DMS 273 treated with DMSO at 0.1 percent for 48 hours (cell line): Measurements from ENCODE around the gene BAG1.

Experiments
- DNase-seq: peaks from one replicate; lab custom pipeline; 2025; lab: John Stamatoyannopoulos, UW

Gene BAG1

DNA sequence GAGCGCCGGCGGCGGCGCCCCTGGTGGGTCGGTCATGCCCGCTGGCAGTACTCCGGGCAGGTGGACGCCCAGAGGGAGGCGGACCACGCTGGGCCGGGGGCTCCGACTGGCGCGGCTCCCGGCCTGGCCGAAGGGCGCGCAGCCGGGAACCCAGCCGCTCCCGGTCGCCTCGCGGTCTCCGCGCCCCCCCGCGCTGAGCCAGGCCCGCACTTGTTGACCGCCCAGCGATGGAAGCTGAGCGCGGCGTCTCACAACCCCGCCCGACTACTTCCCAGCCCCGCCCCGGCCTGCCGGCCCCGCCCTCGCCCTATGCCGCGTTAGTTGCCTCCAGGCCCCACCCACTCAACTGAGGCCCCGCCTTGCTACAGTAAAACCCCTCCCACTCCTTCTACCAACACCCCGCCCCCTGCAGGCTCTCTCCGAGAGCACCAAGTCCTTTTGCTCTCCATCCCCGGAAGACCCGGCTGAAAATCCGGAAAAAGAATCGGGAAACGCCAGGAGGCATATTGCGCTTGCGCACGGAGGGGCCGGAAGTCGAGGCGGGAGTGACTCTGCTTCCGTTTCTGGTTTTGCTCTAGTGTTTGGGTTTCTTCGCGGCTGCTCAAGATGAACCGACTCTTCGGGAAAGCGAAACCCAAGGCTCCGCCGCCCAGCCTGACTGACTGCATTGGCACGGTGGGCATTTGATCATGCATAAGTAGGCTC, at the start of gene BAG1, which contains the start of gene CHMP5:
Gene BAG1, minus strand, starts transcription at position 236 of the 705 bp plus-strand sequence.
Gene CHMP5, plus strand, starts transcription at position 577 of the 705 bp plus-strand sequence. Its CDS starts 30 bp downstream, at position 607.
- peak; percentile 98 for DNase-seq

DNA sequence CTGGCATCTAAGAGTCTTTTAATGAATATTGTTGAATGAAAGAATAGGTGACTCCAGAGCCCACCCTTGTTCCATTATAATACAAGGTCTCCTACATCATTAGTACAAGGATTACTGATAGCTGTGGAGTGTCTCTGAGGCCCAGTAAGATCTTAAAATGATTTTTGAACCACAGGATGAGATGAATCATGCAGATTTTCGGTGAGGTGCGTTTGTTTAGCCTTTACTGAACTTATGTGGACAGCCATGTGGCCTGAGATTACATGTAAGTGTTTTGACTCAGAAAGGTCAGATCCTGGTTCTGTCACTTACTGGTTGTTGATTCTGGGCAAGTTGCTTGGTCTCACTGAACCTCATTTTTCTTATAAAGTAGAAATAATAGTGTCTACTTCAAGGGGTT, 47.4 kb upstream of the BAG1 start:
- no peak for DNase-seq

- no peak for DNase-seq
These were observed 46.2 kb upstream of the BAG1 start for GRCh38 chr9:33310748-33311147.

DNA sequence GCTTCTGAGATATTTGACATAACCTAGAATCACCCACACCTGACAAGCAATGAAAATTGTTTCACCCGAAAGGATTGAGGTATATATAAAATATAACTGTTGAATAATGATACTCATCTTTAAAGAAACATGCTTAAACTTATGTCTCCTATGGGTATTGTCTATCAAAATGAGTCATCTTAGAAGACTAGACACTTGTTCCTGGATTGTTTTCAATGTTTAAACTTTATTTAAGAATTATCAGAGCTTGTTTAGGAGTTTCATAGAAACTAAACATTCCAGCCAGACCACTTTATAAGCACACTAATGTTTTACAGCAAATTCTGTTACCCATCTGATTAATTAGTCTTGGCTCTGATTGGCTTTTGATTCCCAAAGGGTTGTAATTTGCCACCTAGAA, 45.4 kb upstream of the BAG1 start:
- DNase-seq = no peak

DNA sequence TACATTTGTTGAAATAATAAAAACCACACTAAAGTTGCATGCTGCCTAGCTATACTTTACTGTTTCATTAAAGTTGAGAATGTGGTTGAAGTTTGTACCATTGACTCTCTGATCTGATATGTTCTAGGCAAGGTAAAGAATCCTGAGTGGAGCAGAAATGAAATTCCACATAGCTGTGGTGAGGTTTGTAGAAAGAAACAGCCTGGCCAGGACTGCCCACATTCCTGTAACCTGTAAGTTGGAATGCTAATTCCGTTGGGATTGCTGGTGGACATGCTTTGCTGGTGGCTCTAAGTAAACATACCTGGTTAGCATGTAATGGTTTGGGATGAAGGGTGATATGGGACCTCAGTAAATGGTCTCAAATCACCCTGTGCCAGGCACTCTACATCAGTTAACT, 42.6 kb upstream of the BAG1 start:
- DNase-seq = no peak

DNA sequence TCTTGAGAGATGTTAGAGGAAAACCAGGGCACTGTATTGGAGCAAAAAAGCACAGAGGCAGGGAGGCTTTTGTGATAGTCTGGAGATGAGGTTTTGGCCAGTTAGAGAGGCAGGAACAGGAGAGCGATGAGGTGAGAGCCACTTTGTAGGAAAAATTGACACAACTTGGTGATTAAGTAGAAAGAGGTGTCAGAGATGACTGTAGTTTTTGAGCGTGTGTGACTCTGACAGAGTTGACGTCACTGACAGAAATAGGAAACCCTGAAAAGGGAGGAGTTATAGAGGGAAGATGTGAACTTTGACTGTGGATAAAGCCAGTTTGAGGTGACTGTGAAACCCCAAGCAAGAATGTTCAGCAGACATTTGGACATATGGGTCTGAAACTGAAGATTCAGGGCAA, 41.5 kb upstream of the BAG1 start:
- no peak for DNase-seq

- DNase-seq = no peak
These were observed 39.9 kb upstream of the BAG1 start for GRCh38 chr9:33304362-33304761.

GRCh38 chr9:33300546-33300945, 36.0 kb upstream of the BAG1 start:
- DNase-seq = no peak

DNA sequence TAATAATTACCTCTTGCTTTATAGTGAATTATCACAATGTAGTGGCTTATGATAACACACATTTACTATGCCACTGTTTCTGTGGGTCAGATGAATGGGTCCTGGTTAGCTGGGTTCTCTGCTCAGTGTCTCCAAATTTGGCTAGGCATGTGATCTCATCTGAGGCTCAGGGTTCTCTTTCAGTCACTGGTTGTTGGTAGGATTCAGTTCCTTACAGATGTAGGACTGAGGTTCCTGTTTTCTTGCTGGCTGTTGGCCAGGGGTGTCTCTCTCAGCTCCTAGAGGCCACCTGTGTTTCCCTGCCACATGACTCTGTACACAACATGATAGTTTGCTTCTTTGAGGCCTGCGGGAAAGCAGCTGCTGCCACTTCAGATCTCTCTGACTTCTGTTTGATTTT, 32.9 kb upstream of the BAG1 start:
- DNase-seq = no peak

GRCh38 chr9:33295571-33295970, 31.1 kb upstream of the BAG1 start:
- no peak for DNase-seq

DNA sequence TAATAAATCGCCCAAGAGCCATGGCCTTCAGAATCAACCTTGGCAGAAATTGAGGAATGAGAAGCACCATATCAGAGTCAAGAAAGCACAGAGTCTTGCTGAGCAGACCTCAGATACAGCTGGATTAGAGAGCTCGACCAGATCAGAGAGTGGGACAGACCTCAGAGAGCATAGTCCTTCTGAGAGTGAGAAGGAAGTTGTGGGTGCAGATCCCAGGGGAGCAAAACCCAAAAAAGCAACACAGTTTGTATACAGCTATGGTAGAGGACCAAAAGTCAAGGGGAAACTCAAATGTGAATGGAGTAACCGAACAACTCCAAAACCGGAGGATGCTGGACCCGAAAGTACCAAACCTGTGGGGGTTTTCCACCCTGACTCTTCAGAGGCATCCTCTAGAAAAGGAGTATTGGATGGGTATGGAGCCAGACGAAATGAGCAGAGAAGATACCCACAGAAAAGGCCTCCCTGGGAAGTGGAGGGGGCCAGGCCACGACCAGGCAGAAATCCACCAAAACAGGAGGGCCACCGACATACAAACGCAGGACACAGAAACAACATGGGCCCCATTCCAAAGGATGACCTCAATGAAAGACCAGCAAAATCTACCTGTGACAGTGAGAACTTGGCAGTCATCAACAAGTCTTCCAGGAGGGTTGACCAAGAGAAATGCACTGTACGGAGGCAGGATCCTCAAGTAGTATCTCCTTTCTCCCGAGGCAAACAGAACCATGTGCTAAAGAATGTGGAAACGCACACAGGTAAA, 30.3 kb upstream of the BAG1 start:
- no peak for DNase-seq

GRCh38 chr9:33293782-33294181, 29.3 kb upstream of the BAG1 start:
- no peak for DNase-seq

- DNase-seq = no peak
These were observed 27.4 kb upstream of the BAG1 start for GRCh38 chr9:33291901-33292300.

- no peak for DNase-seq
These were observed 26.5 kb upstream of the BAG1 start for GRCh38 chr9:33291031-33291397.

DNA sequence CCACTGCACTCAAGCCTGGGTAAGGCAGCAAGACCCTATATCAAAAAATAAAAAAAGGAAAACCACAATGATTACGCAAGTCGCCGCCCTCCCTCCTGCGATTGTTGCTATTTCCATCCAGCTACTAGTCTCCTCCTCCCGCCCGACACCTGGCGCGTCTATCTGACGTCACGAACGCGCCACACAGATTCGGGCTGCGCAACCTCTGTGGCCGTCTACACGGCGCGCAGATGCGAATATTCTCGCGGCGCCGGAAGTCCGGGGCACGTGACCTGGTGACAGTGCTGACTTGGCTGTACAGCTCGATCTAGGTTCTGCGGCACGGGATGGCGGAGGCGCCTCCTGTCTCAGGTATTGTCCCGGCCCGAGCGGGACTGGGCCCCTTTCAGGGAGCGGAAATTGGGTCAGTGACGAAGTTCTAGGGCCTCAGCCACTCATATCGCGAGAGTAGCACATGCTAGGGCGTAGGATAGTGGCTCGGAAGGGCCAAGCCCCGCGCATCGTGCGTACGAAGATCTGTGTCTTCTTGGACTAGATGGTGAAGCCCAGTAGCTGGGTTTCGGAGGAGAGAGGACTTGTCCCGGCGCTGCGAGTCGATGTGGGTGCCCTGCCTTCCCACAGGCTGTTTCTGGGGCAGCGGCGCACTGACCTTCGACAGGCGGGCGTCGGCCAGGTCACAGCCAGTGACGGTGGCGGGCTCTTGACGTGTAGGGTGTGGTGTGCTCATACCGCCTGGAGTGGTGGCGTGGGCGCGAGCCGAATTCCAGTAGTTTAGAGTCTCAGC, 25.9 kb upstream of the BAG1 start, which contains the start of gene NFX1:
Gene NFX1, plus strand, starts transcription at position 270 of the 784 bp plus-strand sequence. Its CDS starts 57 bp downstream, at position 327.
- peak; percentile 90 for DNase-seq

DNA sequence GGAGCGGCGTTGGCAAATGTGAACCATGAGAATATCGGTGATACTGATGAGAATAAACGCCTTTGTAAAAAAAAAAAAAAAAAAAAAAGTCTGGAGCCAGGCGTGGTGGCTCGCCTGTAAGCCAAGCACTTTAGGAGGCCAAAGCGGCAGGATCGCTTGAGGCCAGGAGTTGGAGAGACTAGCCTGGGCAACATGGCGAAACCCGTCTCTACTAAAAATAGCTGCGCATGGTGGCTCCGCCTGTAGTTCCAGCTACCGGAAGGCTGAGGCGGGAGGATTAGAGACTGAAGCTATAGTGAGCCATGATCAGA, 25.4 kb upstream of the BAG1 start:
- DNase-seq = no peak

- DNase-seq = no peak
These were observed 25.0 kb upstream of the BAG1 start for GRCh38 chr9:33289496-33289895.

- DNase-seq = no peak
These were observed 24.4 kb upstream of the BAG1 start for GRCh38 chr9:33288828-33289483.

DNA sequence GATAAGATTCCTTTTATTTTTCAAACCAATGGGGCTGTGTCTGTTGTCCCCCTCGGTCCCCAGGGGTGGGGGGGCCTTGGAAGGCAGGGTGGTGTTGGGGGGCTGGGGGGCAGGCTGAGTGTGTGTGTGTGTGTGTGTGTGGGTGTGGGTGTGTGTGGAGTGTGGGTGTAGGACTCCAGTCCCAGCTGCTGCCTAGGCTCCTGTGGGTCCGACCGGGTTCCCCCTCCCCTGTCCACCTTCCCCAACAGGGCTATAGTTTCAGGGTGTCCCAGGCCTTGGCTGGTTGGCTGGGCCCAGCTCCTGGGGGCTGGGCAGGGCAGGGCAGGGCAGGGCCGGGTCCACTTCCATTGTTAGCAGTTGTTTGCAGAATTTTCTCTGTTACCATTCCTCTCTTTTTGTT, 23.7 kb upstream of the BAG1 start:
- DNase-seq = no peak

- peak; percentile 67 for DNase-seq
These were observed 22.6 kb upstream of the BAG1 start for GRCh38 chr9:33287087-33287490.

DNA sequence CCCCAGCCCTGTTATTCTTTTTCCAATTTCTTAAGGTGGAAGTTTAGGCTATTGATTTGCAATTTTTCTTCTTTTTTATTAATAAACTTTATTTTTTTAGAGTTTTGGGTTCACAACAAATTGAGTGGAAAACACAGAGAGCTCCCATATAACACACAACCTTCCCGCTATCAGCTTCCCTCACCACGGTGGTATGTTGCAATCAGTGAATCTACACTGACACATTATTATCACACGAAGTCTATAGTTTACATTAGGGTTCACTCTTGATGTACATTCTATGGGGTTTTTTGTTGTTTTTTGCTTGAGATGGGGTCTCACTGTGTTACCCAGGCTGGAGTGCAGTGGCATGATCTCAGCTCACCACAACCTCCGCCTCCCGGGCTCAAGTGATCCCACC, 21.0 kb upstream of the BAG1 start:
- DNase-seq = no peak

GRCh38 chr9:33277484-33277883, 13.0 kb upstream of the BAG1 start:
- DNase-seq = no peak
